Measurements from ENCODE around the gene RETREG3.

Gene RETREG3

DNA sequence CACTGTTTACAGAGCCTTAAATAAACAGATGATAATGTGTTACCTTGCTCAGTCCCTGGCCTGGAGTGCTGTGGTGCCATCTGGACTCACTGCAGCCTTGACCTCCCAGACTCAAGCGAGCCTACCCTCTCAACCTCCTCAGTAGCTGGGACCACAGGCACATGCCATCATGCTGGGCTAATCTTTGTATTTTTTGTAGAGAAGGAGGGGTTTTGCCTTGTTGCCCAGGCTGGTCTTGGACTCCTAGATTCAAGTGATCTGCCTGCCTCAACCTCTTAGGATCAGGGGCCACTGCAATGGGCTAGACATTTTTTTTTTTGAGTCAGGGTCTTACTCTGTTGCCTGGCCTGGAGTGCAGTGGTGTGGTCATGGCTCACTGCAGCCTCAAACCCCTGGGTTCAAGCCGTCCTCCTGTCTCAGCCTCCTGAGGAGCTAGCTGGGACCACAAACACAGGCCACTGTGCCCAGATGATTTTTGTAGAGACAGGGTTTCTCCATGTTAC is 78.2 kb downstream of the RETREG3 start:
- DNase-seq (ENCODE audit: low spot score): no peak

All from HuH-7.5 (cell line).